Fibroblast of the aortic adventitia (primary cell): Measurements from ENCODE around the gene SQSTM1. TPM values are rescaled to one million over a fixed set of nuclear protein-coding genes. Genes with fewer than 3 reads are reported as not detected.

Source experiments
- DNase-seq: peaks from one replicate; pipeline ENCODE4 v3.0.0-alpha.2; 2010; ENCODE audit warnings: low read depth
- H3K4me3 ChIP-seq: 2 replicates; pipeline ENCODE4 v1.5.1; 2011; ENCODE audit warnings: low read depth, mild to moderate bottlenecking, control low read depth, low read length, moderate library complexity
- CTCF ChIP-seq: IDR thresholded peaks from 2 replicates; pipeline ENCODE4 v1.5.1; 2011; ENCODE audit warnings: mild to moderate bottlenecking, low read length, control low read depth, inconsistent platforms; ENCODE audit not compliant: insufficient read depth
- total RNA-seq: library from RNA; depleted of rRNA; stranded (reverse); fragments of >200 nt; gene quantifications from 2 replicates; pipeline ENCODE4 v1.2.3, GENCODE V29; 2012; ENCODE audit warnings: low replicate concordance

SQSTM1 gene
- total RNA-seq, 1 donor = 596 TPM

- DNase-seq = no peak
- no peak for TF ChIP-seq CTCF
Measured at GRCh38 chr5:179862296-179862695, 41.6 kb downstream of the SQSTM1 start.

GRCh38 chr5:179862891-179863290 lies 42.2 kb downstream of the SQSTM1 start:
- no peak for DNase-seq
- no peak overlapping the region for H3K4me3 ChIP-seq
- TF ChIP-seq CTCF = no peak

More at GRCh38 chr5:179862296-179862695, 41.6 kb downstream of the SQSTM1 start:
- H3K4me3 ChIP-seq = no peak overlapping the region

GRCh38 chr5:179863449-179864085 lies 42.9 kb downstream of the SQSTM1 start:
- no peak for TF ChIP-seq CTCF
- no peak for DNase-seq
- no peak overlapping the region for H3K4me3 ChIP-seq

GRCh38 chr5:179864686-179865085 lies 44.0 kb downstream of the SQSTM1 start:
- no peak for DNase-seq
- no peak for TF ChIP-seq CTCF
- no peak overlapping the region for H3K4me3 ChIP-seq

- no peak for DNase-seq
- H3K4me3 ChIP-seq = no peak overlapping the region
- TF ChIP-seq CTCF = no peak
Measured at GRCh38 chr5:179865491-179866240, 45.0 kb downstream of the SQSTM1 start.

- DNase-seq = no peak
- no peak overlapping the region for H3K4me3 ChIP-seq
- TF ChIP-seq CTCF = no peak
Measured at GRCh38 chr5:179866241-179867078, 45.8 kb downstream of the SQSTM1 start.
